K562 treated with DMSO at 1 percent for 4 hours (cell line): Measurements from ENCODE around the gene INCA1. TPM values are rescaled to one million over a fixed set of nuclear protein-coding genes. Genes with fewer than 3 reads are reported as not detected.

Experiments used
- total RNA-seq: library from RNA; unstranded; fragments of 300-600 nt; gene quantifications from 2 replicates; pipeline ENCODE4 v1.2.3, GENCODE V29; 2022; ENCODE audit not compliant: insufficient read depth

INCA1 gene, protein sequence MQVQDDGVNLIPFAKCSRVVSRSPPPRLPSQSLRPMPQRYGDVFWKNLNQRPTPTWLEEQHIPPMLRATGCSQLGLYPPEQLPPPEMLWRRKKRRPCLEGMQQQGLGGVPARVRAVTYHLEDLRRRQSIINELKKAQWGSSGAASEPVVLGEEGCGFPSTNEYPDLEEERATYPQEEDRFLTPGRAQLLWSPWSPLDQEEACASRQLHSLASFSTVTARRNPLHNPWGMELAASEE
- not detected in 2 replicates for total RNA-seq

DNA sequence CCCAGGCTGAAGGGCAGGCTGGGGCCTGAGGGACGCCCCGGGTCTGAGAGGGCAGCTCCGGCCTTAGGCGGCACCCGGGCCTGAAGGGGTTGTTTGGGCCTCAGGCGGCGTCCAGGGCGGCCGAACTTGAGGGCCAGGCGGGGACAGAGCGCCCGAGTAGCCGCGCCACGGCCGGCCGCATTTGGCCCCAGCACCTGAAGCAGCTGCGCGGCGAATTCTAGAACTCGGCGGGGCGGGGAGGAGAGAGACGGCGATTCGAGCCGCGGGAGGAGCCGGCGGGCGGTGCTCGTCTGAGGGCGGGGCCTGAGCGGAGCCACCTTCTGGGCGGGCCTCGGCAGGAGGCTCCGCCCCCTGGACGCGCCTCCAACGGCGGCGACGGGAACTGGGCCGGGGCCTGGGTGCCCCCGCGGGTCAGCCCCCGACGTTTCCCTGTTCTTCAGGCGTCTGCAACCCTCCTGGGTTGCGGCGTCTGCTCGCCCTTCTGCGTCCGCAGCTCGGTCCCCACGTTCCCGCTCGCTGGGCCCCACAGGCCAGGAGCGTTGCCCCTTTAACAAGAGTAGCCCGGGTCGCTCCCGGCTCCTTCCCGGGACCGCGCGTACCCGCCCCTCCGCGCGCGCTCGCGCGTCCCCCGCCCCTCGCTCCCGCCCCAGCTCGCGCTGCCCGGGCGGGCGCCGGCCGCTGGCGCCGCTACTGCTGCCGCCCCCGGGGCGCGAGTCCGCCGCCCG, at the start of gene INCA1, which contains the start of gene KIF1C:
INCA1 (minus strand) TSS at position 221 of the 725 bp plus-strand sequence. CDS start 3,085 bp downstream, outside the sequence.
KIF1C (plus strand) TSS at position 649 of the 725 bp plus-strand sequence. CDS start 2,297 bp downstream, outside the sequence.

DNA sequence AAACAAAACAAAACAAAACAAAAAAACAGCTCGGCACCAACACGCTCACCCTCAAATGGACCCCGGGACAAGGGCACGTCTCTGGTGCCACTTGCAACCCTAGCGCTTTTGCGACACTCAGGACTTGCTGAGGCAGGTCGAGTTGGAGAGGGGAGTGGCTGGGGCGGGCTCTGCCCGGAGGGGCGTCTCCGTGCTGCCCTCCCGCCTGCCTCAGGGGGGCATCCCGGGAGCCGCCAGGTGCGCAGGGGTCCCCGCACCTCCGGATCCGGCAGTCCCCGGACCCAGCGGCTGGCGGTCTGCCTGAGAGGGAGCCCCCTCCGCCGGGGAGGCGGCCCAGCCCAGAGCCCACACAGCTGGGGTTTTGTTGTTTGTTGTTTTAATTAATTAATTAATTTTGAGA, 38.0 kb upstream of the INCA1 start, which contains the start of gene SLC52A1:
SLC52A1 (minus strand) TSS at position 112 of the 400 bp plus-strand sequence. CDS start 820 bp downstream, outside the sequence.

DNA sequence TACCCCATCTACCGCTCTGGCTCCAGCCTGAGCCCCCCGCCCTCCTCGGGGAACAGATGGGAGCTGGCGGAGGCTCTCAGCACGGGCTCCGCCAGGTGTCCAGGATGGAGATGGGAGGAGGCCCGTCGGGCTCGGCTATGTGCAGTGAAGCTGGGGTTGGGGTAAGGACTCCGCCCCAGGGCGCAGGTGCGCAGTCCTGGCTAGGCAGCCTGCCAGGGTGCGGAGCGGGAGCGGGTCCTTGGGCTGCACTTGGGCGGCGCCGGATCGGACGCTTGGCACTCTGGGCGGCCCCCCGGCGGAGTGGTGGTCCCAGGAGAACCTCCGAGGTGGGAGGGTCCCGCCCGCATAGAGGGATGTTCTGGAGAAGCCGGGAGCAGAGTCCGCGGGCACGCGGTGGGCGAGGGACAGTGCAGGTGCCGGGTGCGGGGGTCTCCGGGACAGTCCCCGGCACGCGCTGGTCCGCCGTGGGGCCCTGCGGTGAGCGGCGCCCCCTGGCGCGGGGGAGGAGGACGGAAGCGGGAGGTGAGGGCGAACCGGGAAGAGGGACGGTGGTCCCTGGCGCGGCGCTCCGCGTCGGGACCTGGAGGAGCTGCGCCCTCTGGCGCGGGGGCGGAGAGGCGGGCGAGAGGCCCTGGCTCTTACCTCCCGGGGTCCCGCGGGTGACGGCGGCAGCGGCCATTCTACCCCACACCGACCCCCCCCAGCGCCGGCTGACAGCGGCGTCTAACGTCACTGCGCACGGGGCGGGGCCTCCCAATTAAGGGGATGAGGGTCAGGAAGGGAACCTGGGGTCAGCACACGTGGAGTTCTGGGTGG, 10.2 kb downstream of the INCA1 start, which contains the start of gene CAMTA2:
CAMTA2 (minus strand) TSS at position 725 of the 816 bp plus-strand sequence. CDS start 1,453 bp downstream, outside the sequence.

DNA sequence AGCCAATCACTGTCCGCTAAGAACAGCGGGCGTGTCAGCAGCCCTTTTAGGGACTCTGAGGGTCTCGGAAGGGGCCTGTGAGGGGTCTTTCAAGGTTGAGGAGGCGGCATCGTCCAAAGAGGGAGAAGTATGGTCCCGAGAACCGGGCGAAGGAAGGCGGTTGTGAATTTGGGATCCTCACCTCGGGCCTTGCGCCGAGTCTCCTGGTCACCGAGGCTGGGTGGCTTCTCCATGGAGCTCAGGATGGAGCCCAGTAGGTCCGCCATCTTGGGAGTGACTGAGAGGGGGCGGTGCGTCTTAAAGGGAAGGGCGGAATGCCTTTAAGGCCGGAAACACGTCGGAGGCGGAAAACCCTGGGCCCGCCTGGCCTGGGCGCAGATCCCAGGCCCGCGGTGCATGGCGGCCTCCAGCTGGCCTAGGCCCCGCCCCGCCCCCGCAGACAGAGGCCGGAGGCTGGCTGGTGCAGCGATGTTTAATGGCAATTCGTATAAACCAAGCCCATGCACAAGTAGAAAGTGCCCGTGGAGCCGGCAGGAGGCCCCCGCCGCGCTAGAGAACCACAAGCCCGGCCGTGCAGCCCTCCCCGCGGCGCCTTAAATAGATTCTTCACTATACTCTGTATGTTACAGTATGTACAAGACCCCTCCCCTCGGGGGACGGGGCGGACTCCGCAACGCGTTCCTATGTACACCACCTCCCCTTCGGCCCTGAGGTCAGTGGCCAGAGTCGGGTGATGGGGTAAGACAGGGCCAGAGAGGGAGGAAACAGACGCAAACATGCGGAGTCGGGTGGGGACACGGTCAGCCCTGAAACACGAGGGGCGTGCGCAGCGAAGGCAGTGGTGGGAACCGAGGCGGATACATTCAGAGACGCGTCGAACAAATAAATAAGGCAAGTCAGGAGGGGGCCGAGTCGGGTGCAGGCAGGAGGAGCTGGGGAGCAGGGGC, 29.5 kb downstream of the INCA1 start, which contains the start of gene SPAG7:
SPAG7 (minus strand) TSS at position 279 of the 947 bp plus-strand sequence; CDS start at position 266, 13 bp downstream.

DNA sequence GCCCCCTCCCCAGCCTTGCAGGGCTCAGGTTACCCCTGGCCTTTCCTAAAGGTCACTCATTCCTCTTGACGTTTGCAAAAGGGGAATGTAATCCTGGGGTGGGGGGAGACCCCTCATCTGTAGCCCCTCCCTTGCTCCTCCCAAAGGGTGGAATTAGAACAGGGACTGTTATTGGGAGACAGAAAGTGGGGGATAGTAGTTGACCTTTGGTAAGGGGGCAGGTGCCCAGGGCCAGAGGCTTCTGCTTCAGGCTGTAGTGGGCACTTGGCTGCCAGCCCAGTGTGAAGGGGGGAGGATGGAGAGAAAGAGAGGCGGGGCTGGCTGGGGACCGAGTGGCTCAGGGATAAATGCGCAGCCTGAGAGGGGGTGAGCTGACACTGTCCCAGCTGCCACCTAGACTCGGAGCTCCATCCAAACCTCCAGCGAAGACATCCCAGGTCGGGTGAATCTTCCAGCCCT, 46.5 kb downstream of the INCA1 start, which contains the start of gene ENO3:
ENO3 (plus strand) TSS at position 374 of the 459 bp plus-strand sequence. CDS start 711 bp downstream, outside the sequence.

DNA sequence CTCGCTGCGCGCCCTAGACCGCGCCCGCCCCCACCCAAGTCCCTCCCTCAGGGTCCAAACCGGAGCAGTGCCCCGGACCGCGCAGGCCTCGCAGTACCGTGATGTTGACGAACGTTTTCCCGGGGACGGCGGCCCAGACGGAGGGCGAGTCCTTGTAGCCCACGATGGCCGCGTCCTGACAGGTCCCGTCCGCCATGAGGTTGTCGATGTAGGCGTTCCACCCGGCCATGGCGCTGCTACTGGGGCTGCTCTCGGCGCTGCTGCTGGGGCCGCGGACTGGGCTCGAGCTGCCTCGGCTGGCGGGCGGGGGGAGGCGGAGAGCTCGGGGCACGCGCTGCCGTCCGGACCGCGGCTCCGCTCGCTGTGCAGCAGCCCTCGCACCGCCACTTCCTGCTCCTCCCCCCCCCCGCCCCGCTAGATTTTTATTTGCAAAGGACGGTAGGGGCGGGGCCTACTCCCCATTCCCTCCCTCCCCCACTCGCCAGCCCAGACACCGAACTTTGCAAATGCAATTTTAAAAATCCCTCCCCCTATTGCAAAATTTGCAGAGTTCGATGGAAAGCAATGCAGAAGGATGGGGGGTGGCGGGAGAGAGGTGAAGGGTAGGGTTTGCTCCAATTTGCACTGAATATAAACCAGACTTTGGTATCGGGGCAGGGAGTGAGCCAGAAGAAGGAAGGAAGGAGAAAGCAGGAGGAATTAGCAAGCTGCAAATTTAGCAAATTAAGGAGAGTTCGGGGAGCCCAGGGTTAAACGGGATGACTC, 49.0 kb downstream of the INCA1 start, which contains the start of gene PFN1:
PFN1 (minus strand) TSS at position 365 of the 765 bp plus-strand sequence; CDS start at position 229, 136 bp downstream.

DNA sequence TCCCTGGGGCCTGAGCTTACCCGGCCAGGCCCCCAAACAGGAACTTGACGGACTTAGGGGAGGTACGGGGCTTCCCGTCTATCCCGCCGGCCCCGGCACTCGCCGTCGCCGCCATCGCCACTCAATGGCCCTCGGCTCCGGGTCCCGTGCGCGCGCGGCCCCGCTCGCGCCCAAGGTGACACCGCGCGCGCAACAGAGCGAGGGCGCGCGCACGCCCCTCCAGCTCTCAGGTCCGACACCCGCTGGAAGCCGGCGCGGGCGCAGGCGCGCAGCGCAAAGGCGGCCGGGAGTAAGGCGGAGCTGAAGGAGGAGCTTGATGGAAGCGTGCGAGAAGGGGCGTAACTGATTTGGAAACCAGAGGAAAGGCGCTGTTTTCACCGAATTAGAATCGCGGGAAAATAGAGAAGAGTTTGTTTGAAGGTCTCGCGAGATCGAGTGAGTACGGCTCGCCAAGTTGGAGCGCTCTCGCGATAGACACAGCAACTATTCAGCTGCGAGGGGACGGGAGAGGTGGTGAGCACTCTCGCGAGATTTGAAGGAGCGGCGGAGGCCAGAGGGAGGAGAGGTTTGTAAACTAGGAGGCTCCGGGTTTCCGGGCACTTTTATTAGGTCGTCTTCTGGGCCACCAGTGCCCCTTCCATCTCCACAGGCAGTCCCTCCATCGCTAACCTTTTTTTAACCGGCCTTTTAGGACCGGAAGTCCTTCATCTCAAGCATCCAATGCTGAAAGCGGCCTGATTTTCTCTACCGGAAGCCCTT, 57.3 kb downstream of the INCA1 start, which contains the start of the genes RNF167 and SLC25A11:
RNF167 (plus strand) TSS at position 473 of the 759 bp plus-strand sequence. CDS start 642 bp downstream, outside the sequence.
SLC25A11 (minus strand) TSS at position 251 of the 759 bp plus-strand sequence; CDS start at position 115, 136 bp downstream.

Other genes with a start within 250 kb of the INCA1 start
- gene TM4SF5, start 225.6 kb downstream of the INCA1 start, total RNA-seq = not detected in 2 replicates
- not detected in 2 replicates for gene VMO1, start 211.2 kb downstream of the INCA1 start, total RNA-seq
- 1.6 TPM in 1 of 2 replicates, not detected in the other for gene GLTPD2, start 208.6 kb downstream of the INCA1 start, total RNA-seq
- gene PSMB6, start 201.4 kb downstream of the INCA1 start, total RNA-seq = 139 and 156 TPM in 2 replicates
- gene PLD2, start 190.4 kb downstream of the INCA1 start, total RNA-seq = 4.0 and 14.9 TPM in 2 replicates
- 22.4 and 27.5 TPM in 2 replicates for gene MINK1, start 164.2 kb downstream of the INCA1 start, total RNA-seq
- 0.50 and 0.97 TPM in 2 replicates for gene C17orf107, start 98.0 kb downstream of the INCA1 start, total RNA-seq
- gene CHRNE, start 94.4 kb downstream of the INCA1 start, total RNA-seq = not detected in 2 replicates
- gene GP1BA, start 65.2 kb downstream of the INCA1 start, total RNA-seq = 0.71 TPM in 1 of 2 replicates, not detected in the other
- 45.8 and 50.8 TPM in 2 replicates for gene SLC25A11, start 57.5 kb downstream of the INCA1 start, total RNA-seq
- gene RNF167, start 57.3 kb downstream of the INCA1 start, total RNA-seq = 36.9 and 40.4 TPM in 2 replicates
- 558 and 653 TPM in 2 replicates for gene PFN1, start 49.0 kb downstream of the INCA1 start, total RNA-seq
- 19.1 and 33.4 TPM in 2 replicates for gene ENO3, start 46.4 kb downstream of the INCA1 start, total RNA-seq
- 30.6 and 35.7 TPM in 2 replicates for gene SPAG7, start 29.7 kb downstream of the INCA1 start, total RNA-seq
- 17.0 and 18.7 TPM in 2 replicates for gene CAMTA2, start 9.8 kb downstream of the INCA1 start, total RNA-seq
- gene KIF1C, start 428 bp upstream of the INCA1 start, total RNA-seq = 10.5 and 12.7 TPM in 2 replicates
- not detected in 2 replicates for gene SLC52A1, start 37.9 kb upstream of the INCA1 start, total RNA-seq
- gene ZFP3, start 80.9 kb upstream of the INCA1 start, total RNA-seq = not detected in 2 replicates
- 4.0 TPM in 2 replicates for gene ZNF232, start 114.4 kb upstream of the INCA1 start, total RNA-seq
- not detected in 2 replicates for gene USP6, start 118.5 kb upstream of the INCA1 start, total RNA-seq
- 3.5 and 4.2 TPM in 2 replicates for gene ZNF594, start 194.3 kb upstream of the INCA1 start, total RNA-seq
- gene SCIMP, start 237.3 kb upstream of the INCA1 start, total RNA-seq = not detected in 2 replicates